HCT116 (cell line): Measurements from ENCODE around the gene LRBA. TPM values are rescaled to one million over a fixed set of nuclear protein-coding genes. Genes with fewer than 3 reads are reported as not detected.

Source experiments
- ATAC-seq: fragments of 200-7000 bp; cut with Tn5 transposase; 2 replicates; pipeline ENCODE4 v1.9.1; 2020; ENCODE audit warnings: mild to moderate bottlenecking, moderate library complexity
- BruUV-seq: library from RNA; stranded (reverse); fragments of 400-500 nt; replicated peaks from 2 replicates; lab custom pipeline; 2021; lab: Mats Ljungman, UMichigan
- CTCF ChIA-PET: fragments of 300-600 bp; sonication (Branson Sonifier 250); formaldehyde crosslinking; loops from one replicate; lab custom pipeline; 2021; ENCODE audit warnings: antibody characterized with exemption; lab: Charles Lee
- POLR2A ChIA-PET: fragments of 300-600, 350-600 bp; sonication (Branson Sonifier 250); formaldehyde crosslinking; loops from one replicate; lab custom pipeline; 2021; ENCODE audit warnings: antibody characterized with exemption; lab: Charles Lee
- RAD21 ChIA-PET, 2 experiments: fragments of 300-600 bp; sonication (Branson Sonifier 250); formaldehyde crosslinking; loops; one replicate each; lab custom pipeline; 2023; ENCODE audit warnings: low total read pairs in 2 of 2; ENCODE audit not compliant: uncharacterized antibody in 2 of 2, unreplicated experiment in 2 of 2, low non-redundant PET in 1 of 2; lab: Charles Lee
- DNase-seq: peaks from one replicate; pipeline ENCODE4 v3.0.0-alpha.2; 2010; ENCODE audit warnings: low read depth, low spot score
- H2AFZ ChIP-seq: fragments of 200-600 bp; shearing (Covaris generic), sonication (generic); 2 replicates; pipeline ENCODE4 v1.6.1; 2017; ENCODE audit warnings: low read depth, mixed run types, mixed read lengths, antibody characterized with exemption, low read length; ENCODE audit not compliant: poor library complexity, severe bottlenecking
- H3K27ac ChIP-seq: 2 replicates; pipeline ENCODE4 v1.5.1; 2012; ENCODE audit warnings: low read depth, low read length
- H3K27me3 ChIP-seq: fragments of 200-600 bp; sonication (generic); 2 replicates; pipeline ENCODE4 v1.6.1; 2016; ENCODE audit warnings: mixed run types, low read length, mixed read lengths; ENCODE audit not compliant: insufficient read depth
- H3K36me3 ChIP-seq, 2 experiments: fragments of 200-500 bp in 1 of 2; fragments of 200-600 bp in 1 of 2; sonication (Bioruptor generic) in 1 of 2; sonication (generic) in 1 of 2; 2 replicates each; pipeline versions ENCODE4 v1.5.1 to v1.6.1; 2014 to 2016; ENCODE audit warnings: low read length in 2 of 2, inconsistent platforms in 1 of 2, mixed read lengths in 1 of 2, mixed run types in 1 of 2; ENCODE audit not compliant: insufficient read depth in 2 of 2, control insufficient read depth in 1 of 2
- H3K4me1 ChIP-seq, 2 experiments: fragments of 200-600 bp in 1 of 2; sonication (generic) in 1 of 2; 2 replicates each; pipeline versions ENCODE4 v1.5.1 to v1.6.1; 2012 to 2017; ENCODE audit warnings: low read length in 2 of 2, inconsistent platforms in 1 of 2, mild to moderate bottlenecking in 1 of 2, mixed read lengths in 1 of 2, mixed run types in 1 of 2, moderate library complexity in 1 of 2; ENCODE audit not compliant: insufficient read depth in 2 of 2, control insufficient read depth in 1 of 2
- H3K4me2 ChIP-seq: fragments of 200-600 bp; sonication (generic); 2 replicates; pipeline ENCODE4 v1.6.1; 2017; ENCODE audit warnings: mixed run types, low read length, mixed read lengths
- H3K4me3 ChIP-seq, 2 experiments: fragments of 200-600 bp in 1 of 2; sonication (generic) in 1 of 2; replicated peaks in 1 of 2; 2 replicates each; pipeline ENCODE4 v1.5.1; 2011 to 2016; ENCODE audit warnings: low read length in 2 of 2, control low read depth in 1 of 2, low read depth in 1 of 2, mild to moderate bottlenecking in 1 of 2, mixed read lengths in 1 of 2, mixed run types in 1 of 2
- H3K79me2 ChIP-seq: fragments of 200-600 bp; sonication (generic); 2 replicates; pipeline ENCODE4 v1.6.1; 2017; ENCODE audit warnings: mild to moderate bottlenecking, mixed run types, low read length, moderate library complexity, mixed read lengths; ENCODE audit not compliant: insufficient read depth
- H3K9ac ChIP-seq: fragments of 200-600 bp; sonication (generic); 2 replicates; pipeline ENCODE4 v1.6.1; 2016; ENCODE audit warnings: low read length, mixed read lengths
- H3K9me2 ChIP-seq: fragments of 200-600 bp; sonication (generic), shearing (Covaris generic); 2 replicates; pipeline ENCODE4 v1.6.1; 2017; ENCODE audit warnings: mixed run types, mild to moderate bottlenecking, moderate library complexity; ENCODE audit not compliant: insufficient read depth
- H3K9me3 ChIP-seq, 2 experiments: fragments of 200-500 bp in 1 of 2; fragments of 200-600 bp in 1 of 2; sonication (Bioruptor generic) in 1 of 2; sonication (generic) in 1 of 2; 2 replicates each; pipeline ENCODE4 v1.6.1; 2014 to 2017; ENCODE audit warnings: low read length in 2 of 2, mixed read lengths in 2 of 2, inconsistent platforms in 1 of 2, low read depth in 1 of 2, mild to moderate bottlenecking in 1 of 2, mixed run types in 1 of 2, moderate library complexity in 1 of 2; ENCODE audit not compliant: control insufficient read depth in 1 of 2, insufficient read depth in 1 of 2
- H4K20me1 ChIP-seq: fragments of 200-600 bp; sonication (generic), shearing (Covaris generic); 2 replicates; pipeline ENCODE4 v1.6.1; 2017; ENCODE audit warnings: mixed run types, mild to moderate bottlenecking, moderate library complexity; ENCODE audit not compliant: insufficient read depth
- CBX3 ChIP-seq: IDR thresholded peaks from 2 replicates; pipeline ENCODE4 v1.6.1; 2012; ENCODE audit warnings: low read depth
- CEBPB ChIP-seq: IDR thresholded peaks from 2 replicates; pipeline ENCODE4 v1.6.1; 2012; ENCODE audit warnings: low read depth
- CTCF ChIP-seq, 3 experiments: fragments of 200-600 bp in 1 of 3; sonication (generic) in 1 of 3; IDR thresholded peaks in 2 of 3; conservative IDR thresholded peaks in 1 of 3; 2 replicates each; pipeline ENCODE4 v1.5.1; 2012 to 2017; ENCODE audit warnings: low read depth in 2 of 3, low read length in 2 of 3, antibody characterized with exemption in 1 of 3, borderline replicate concordance in 1 of 3, control low read depth in 1 of 3, mild to moderate bottlenecking in 1 of 3, mixed read lengths in 1 of 3, mixed run types in 1 of 3, moderate library complexity in 1 of 3; ENCODE audit not compliant: insufficient read depth in 1 of 3
- EGR1 ChIP-seq: IDR thresholded peaks from 2 replicates; pipeline ENCODE4 v1.6.1; 2012; ENCODE audit warnings: low read depth
- ELF1 ChIP-seq: IDR thresholded peaks from 2 replicates; pipeline ENCODE4 v1.6.1; 2012; ENCODE audit warnings: low read depth, borderline replicate concordance
- EZH2 ChIP-seq: fragments of 200-600 bp; sonication (generic); IDR thresholded peaks from 2 replicates; pipeline ENCODE4 v1.6.1; 2017; ENCODE audit warnings: antibody characterized with exemption, mixed run types
- FOSL1 ChIP-seq: IDR thresholded peaks from 2 replicates; pipeline ENCODE4 v1.6.1; 2012; ENCODE audit warnings: low read depth
- JUND ChIP-seq: IDR thresholded peaks from 2 replicates; pipeline ENCODE4 v1.6.1; 2012
- POLR2A ChIP-seq: IDR thresholded peaks from 2 replicates; pipeline ENCODE4 v1.7.0; 2011; ENCODE audit warnings: borderline replicate concordance; ENCODE audit not compliant: insufficient read depth, insufficient read length; ENCODE audit errors: extremely low read depth
- POLR2AphosphoS5 ChIP-seq: IDR thresholded peaks from 2 replicates; pipeline ENCODE4 v1.6.1; 2011; ENCODE audit warnings: mild to moderate bottlenecking, low read depth, low read length, moderate library complexity
- RAD21 ChIP-seq: IDR thresholded peaks from 2 replicates; pipeline ENCODE4 v1.6.1; 2012; ENCODE audit warnings: low read depth, mild to moderate bottlenecking
- REST ChIP-seq: IDR thresholded peaks from 2 replicates; pipeline ENCODE4 v1.6.1; 2012; ENCODE audit warnings: low read depth
- SIN3A ChIP-seq: IDR thresholded peaks from 2 replicates; pipeline ENCODE4 v1.6.1; 2012; ENCODE audit warnings: low read depth
- SP1 ChIP-seq: IDR thresholded peaks from 2 replicates; pipeline ENCODE4 v1.6.1; 2012; ENCODE audit warnings: low read depth
- SRF ChIP-seq: IDR thresholded peaks from 2 replicates; pipeline ENCODE4 v1.6.1; 2012; ENCODE audit warnings: low read depth
- TCF7L2 ChIP-seq: IDR thresholded peaks from 2 replicates; pipeline ENCODE4 v1.7.0; 2011; ENCODE audit warnings: borderline replicate concordance, inconsistent platforms; ENCODE audit not compliant: insufficient read depth, insufficient read length; ENCODE audit errors: extremely low read depth
- YY1 ChIP-seq: IDR thresholded peaks from 2 replicates; pipeline ENCODE4 v1.6.1; 2011; ENCODE audit warnings: low read length, low read depth, moderate library complexity, mild to moderate bottlenecking; ENCODE audit not compliant: insufficient replicate concordance; ENCODE audit errors: extremely low read depth
- ZBTB33 ChIP-seq: IDR thresholded peaks from 2 replicates; pipeline ENCODE4 v1.6.1; 2011; ENCODE audit warnings: mild to moderate bottlenecking, low read length, moderate library complexity; ENCODE audit not compliant: insufficient replicate concordance; ENCODE audit errors: extremely low read depth
- ZNF274 ChIP-seq: fragments of 200-500 bp; sonication (Bioruptor generic); IDR thresholded peaks from 2 replicates; pipeline ENCODE4 v1.6.1; 2014; ENCODE audit warnings: mild to moderate bottlenecking, low read depth, low read length, inconsistent platforms
- intact Hi-C: fragments of 100-400 bp; cut with micrococcal nuclease; formaldehyde crosslinking; loops from 2 replicates; pipeline ENCODE4 v1.10.0; 2022
- total RNA-seq: library from RNA; stranded (reverse); gene quantifications from one replicate; pipeline ENCODE4 v1.2.1, GENCODE V29; 2021; ENCODE audit not compliant: unreplicated experiment

LRBA gene
- total RNA-seq, 1 experiment from 2014 or later = 79.8 TPM

GRCh38 chr4:150943818-150944217 is 71.3 kb downstream of the LRBA start:
- TF ChIP-seq TCF7L2 (no peak), POLR2AphosphoS5 (no peak), SIN3A (no peak), ELF1 (no peak), SRF (no peak), EZH2 (no peak), FOSL1 (no peak), SP1 (no peak), CBX3 (no peak), REST (no peak), JUND (no peak), CEBPB (no peak), RAD21 (no peak), ZBTB33 (no peak), CTCF (IDR thresholded peaks at IDR 0.05 in 2 of 3, conservative IDR thresholded peaks at IDR 0.05 in 1 of 3; ENCODE audit: borderline replicate concordance in 1 of 3, insufficient read depth in 1 of 3, low read depth in 2 of 3, low read length in 2 of 3) (no peak), YY1 (no peak), ZNF274 (no peak), POLR2A (no peak), EGR1 (no peak)
- intact Hi-C loops = no loop called here
- DNase-seq = no peak
- H3K9me3 ChIP-seq = no peaks in the 10 kb centered on the region
- no peaks in the 10 kb centered on the region for H3K36me3 ChIP-seq
- peaks cover 93% of the 10 kb centered on the region for H3K79me2 ChIP-seq
- ATAC-seq = no peak
- no peak overlapping the region for H3K4me2 ChIP-seq
- no TSS peak for BruUV-seq
- H3K9me2 ChIP-seq = no peaks in the 10 kb centered on the region
- no peak overlapping the region for H2AFZ ChIP-seq
- RAD21 ChIA-PET = no interaction called here
- H3K27ac ChIP-seq = no peak overlapping the region
- H3K4me1 ChIP-seq = peaks cover 2 to 4% of the 10 kb centered on the region in 2 experiments; a peak in 2 of 4 replicates
- CTCF ChIA-PET = no interaction called here
- H3K27me3 ChIP-seq = no peaks in the 10 kb centered on the region
- no peak overlapping the region for H3K9ac ChIP-seq
- H3K4me3 ChIP-seq = no peak overlapping the region
- POLR2A ChIA-PET = no interaction called here
- peaks cover 14% of the 10 kb centered on the region; the same call in 1 of the 2 replicates for H4K20me1 ChIP-seq
